Activated CD4-positive, alpha-beta T cell treated with anti-CD3 and anti-CD28 coated beads, Interleukin-2, amount 50 U/mL, for 1 hour (primary cell): ENCODE data around the gene CLDN5.

Experiments used
- DNase-seq: peaks from one replicate; pipeline ENCODE4 v3.0.0-alpha.2; 2020

CLDN5 gene

GRCh38 chr22:19520566-19521305 lies 3.5 kb downstream of the CLDN5 start:
- DNase-seq: no peak

- no peak for DNase-seq
Measured at GRCh38 chr22:19520007-19520406, 4.2 kb downstream of the CLDN5 start.

- DNase-seq: no peak
Measured at GRCh38 chr22:19519041-19519926, 4.9 kb downstream of the CLDN5 start.

DNA sequence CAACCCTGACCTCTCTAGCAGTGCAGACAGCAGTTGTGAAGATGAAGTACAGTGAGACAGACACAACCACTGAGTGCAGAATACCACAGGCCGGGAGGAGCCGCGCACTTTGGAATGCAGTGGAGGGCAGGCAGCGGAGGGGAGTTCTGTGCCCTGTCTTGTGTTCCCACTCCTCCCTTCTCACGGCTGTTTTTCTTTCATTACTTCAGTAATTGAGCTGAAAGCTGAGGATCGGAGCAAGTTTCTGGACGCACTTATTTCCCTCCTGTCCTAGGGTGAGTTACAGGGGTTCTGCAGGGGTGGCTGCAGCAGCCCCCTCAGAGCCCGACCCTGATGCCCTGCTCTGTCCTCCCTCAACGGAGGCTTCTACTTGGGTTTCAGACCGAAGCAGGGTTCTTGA lies 5.6 kb downstream of the CLDN5 start:
- no peak for DNase-seq

GRCh38 chr22:19517919-19518611 lies 6.1 kb downstream of the CLDN5 start:
- no peak for DNase-seq

DNA sequence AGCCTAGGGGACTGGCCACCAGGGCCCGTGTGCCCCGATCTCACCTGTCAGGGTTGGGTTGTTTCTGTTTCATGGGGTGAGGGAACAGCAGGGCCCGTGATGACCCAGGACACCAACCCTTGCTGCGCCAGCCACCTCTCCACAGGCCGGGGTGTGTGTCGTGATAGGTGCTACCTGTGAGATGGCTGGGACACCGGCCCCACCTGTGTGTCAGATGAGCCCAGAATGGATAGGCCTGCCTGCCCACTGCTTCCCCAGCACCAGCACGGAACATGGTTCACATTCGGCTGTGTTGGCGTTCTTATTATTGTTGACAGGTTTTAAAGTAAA lies 7.1 kb downstream of the CLDN5 start:
- no peak for DNase-seq

GRCh38 chr22:19516378-19517170 lies 7.6 kb downstream of the CLDN5 start:
- DNase-seq: no peak

- no peak for DNase-seq
Measured at GRCh38 chr22:19515654-19516377, 8.4 kb downstream of the CLDN5 start.

DNA sequence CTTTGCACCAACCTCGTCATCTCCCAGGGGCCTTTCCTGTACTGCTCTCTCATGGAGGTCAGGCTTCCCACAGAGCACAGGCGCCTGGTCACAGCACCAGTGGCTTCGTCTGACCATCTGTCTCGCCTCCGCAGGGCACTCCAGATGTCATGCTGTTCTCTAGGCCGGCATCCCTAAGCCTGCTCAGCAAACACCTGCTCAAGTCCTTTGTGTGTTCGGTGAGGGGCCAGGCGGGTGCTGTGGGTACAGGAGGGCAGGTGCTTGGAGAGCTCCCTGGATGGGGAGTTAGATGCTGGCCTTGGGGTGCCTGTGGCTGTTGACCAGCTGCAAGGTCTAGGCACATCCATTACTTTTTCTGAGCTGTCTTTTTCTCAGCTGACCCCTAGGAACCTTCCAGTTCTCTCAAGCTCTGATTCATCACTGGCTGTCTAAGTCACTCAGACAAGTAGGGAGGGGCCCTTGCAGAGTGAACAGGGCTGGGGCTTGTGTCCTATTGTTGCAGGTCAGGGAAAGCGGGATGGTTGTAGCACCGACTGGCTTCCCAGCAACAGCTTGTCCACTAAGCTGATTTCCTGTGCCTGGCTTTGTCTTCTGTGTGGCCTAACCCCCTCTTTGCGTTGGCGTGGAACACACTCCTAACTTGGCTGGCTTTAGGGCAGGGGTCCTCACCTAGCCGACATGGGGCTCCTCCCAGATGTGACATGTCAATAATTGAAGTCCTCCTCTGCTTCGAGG lies 9.2 kb downstream of the CLDN5 start:
- no peak for DNase-seq

DNA sequence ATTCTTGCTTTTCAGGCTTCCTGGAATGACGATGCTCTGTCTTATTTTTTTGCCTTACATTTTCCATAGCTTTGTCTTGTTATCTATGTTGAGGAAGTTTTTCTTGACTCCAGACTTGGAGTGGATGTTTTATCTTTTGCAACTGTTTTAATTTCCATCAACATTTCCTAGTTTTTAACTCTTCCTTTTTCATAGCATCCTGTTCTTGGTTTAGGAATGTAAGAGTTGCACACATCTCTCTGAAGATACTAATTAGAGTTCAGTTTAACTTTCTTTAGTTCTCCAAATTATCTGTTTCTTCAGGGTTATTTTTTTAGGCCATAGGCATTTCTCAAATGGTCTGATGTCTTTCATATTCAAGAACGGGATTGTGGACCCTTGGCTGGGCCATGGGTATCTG lies 10.4 kb downstream of the CLDN5 start:
- DNase-seq: no peak

DNA sequence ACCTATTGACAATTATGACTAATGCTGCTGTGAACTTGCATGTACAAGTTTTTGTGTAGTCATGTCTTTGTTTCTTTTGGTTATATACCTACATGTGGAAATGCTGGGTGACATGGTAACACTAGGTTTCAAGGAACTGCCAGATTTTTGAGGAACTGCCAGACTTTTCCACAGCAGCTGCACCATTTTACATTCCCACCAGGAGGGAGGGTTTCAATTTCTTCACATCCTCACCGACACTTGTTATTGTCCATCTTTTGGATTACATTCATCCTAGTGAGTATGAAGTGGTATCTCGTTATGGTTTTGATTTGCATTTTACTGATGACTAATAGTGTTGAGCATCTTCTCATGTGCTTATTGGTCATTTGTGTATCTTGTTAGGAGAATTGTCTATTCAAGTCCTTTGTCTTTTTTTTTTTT lies 13.3 kb downstream of the CLDN5 start:
- no peak for DNase-seq

DNA sequence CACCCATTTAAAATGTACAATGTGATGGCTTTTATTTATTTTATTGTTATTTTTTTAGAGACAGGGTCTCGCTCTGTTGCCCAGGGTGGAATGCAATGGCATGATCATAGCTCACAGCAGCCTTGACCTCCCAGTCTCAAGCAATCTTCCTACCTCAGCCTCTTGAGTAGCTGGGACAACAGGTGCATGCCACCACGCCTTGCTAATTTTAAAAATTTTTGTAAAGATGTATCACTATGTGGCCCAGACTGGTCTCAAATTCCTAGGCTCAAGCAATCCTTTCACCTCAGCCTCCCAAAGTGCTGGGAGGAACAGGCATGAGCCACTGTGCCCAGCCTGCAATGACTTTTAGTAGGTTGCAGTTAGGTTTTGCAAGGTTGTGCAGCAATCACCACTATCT lies 14.3 kb downstream of the CLDN5 start:
- no peak for DNase-seq

DNA sequence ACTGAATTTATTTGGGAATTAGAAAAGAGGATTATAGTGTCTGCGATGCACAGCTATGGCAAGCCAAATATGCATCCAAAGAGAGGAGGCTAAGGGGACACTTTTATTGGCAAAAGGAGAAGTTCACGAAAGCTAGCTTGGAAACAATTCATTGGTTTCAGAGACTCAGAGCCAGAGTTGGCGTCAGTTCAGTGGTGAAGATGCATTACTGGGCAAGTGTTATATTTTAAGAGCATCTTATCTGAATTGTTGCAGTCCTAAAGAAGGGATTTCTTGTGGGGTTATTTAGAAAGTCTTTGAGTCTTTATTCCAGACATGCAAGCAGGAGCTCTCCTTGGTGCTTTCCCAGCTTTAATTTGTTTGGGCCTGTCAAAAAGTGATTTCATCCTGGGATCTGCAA lies 15.0 kb downstream of the CLDN5 start:
- no peak for DNase-seq

DNA sequence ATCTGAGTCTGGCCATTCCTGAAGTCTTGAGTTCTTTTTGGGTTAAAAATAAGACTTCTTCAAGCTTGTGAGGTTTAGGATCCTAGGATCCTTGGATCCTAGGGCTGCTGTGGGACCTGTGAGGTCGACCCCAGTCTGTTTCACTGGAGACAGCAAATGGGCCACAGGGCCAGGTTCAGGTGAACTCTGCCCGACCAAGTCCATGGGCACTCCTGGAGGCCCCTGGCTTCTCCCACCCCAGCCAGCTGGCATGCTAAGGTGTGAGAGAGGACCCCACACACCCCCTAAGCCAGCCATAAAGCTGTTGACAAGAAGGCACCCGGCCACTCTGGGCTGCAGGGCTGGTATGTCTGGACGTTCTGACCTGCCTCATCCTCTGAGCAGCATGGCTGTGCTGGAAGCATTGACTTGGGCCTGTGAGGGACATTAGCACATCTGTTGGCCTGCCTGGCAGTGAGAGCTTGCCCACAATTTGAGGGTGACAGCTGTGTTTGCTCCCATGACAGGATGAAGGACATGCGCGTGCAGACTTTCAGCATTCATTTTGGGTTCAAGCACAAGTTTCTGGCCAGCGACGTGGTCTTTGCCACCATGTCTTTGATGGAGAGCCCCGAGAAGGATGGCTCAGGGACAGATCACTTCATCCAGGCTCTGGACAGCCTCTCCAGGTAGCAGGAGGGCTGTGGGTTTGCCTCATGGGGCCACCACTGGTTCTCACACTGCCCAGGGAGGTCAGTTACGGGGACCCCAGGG lies 16.0 kb downstream of the CLDN5 start:
- DNase-seq: no peak

DNA sequence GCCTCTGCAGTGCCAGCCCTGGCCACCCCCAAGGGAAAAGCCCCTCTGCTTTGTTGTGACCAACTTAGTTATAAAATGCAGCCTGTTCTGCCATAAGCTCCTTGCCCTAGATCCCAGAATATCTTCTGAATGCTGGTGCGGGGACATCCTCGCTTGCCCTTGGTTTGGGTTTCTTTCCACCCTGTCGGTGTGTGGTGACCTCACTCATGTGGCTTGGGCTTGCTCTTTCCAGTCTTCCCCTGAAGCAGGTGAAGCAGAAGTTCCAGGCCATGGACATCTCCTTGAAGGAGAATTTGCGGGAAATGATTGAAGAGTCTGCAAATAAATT lies 16.7 kb downstream of the CLDN5 start:
- no peak for DNase-seq

DNA sequence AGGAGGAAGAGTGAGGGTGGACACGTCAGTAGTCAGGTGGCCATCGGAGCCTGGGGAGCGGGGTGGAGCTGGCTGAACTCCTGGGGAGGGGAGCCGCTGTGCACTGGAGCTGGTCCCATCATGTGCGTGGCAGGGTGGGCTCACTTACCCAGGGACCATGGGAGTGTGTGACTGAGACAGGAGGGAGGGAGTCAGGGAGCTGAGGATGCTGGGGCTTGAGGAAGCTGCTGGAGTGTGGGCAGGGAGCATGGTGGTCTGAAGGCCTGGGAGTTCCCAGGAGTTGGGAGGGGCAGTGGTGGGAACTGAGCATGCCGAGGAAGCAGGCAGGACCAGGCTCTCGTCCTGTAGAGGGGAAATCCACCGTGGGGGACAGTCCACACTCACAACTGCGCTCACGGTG lies 18.0 kb downstream of the CLDN5 start:
- no peak for DNase-seq

- no peak for DNase-seq
Measured at GRCh38 chr22:19505735-19506126, 18.5 kb downstream of the CLDN5 start.

DNA sequence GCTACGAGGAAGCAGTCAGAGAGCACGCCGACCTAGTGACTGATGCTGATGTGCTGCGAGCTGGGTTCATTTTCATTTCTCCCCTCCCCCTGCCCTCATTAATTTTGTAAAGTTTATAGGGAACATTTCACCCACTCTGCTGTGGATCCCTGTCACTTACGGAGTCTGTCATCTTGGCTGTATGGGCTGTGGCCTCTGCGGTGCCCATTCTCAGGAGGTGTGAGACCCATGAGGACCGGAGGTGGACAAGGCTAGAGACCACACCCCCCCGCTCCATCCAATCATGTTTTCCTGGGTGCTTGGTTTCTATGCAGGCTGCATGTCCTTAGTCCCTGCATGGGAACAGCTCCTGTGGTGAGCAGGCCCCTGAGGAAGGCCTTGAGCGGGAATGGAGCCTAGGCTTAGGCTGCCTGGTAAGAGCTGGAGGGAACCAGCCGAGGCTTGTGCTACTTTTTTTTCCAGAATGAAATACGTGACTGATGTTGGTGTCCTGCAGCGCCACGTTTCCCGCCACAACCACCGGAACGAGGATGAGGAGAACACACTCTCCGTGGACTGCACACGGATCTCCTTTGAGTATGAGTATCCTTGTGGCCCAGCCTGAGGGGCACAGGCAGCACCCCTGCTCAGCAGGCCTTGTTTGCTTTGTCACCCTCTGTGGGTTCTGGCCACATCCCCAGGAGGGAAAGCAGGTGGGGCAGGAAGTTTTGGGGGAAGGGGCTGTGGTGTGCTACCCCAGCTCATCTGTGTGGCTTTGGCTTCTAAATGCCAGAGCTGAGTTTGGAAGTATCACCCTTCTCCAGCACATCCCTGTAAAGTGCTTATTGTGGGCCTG lies 19.1 kb downstream of the CLDN5 start:
- no peak for DNase-seq

DNA sequence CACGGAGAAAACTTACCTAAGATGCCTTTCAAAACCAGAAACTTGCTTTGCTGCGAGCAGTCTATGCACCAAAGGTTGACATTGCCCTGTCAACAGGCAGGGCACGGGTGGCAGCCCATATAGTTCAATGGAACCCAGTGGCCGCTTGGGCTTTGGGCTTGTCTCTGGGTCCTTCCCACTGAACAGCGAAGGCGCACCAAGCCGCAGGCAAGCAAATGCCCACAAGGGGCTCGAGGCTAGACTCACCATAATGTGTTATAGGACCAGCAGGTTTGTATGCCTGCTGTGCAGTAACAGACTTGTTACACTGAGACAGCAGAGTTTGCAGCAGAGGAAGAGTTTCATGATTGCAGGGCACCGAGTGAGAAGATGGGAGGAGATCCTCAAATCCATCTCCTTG lies 20.3 kb downstream of the CLDN5 start:
- no peak for DNase-seq

- DNase-seq: no peak
Measured at GRCh38 chr22:19503367-19503766, 20.8 kb downstream of the CLDN5 start.
